Endothelial cell of umbilical vein (primary cell): Measurements from ENCODE around the gene SERBP1. TPM values are rescaled to one million over a fixed set of nuclear protein-coding genes. Genes with fewer than 3 reads are reported as not detected.

Experiments
- BruUV-seq: library from RNA; stranded (reverse); fragments of 400-500 nt; replicated peaks from 2 replicates; lab custom pipeline; 2021; lab: Mats Ljungman, UMichigan
- CTCF ChIA-PET: fragments of 300-600, 350-600 bp; sonication (Branson Sonifier 250); formaldehyde crosslinking; loops from one replicate; lab custom pipeline; 2021; ENCODE audit warnings: antibody characterized with exemption, inconsistent platforms; lab: Charles Lee
- POLR2A ChIA-PET: fragments of 300-600, 350-600 bp; sonication (Branson Sonifier 250); formaldehyde crosslinking; loops from one replicate; lab custom pipeline; 2021; ENCODE audit warnings: antibody characterized with exemption, inconsistent platforms; lab: Charles Lee
- DNase-seq: peaks from one replicate; pipeline ENCODE4 v3.0.0-alpha.2; 2011; ENCODE audit warnings: low read depth, low spot score
- FAIRE-seq: peaks from 2 replicates; lab custom pipeline; 2011; peaks lifted over from hg19 to GRCh38; lab: Jason Lieb, UNC
- H2AFZ ChIP-seq: 2 replicates; pipeline ENCODE4 v1.6.0; 2012; ENCODE audit warnings: low read depth, low read length, control low read depth, inconsistent platforms
- H3K27ac ChIP-seq: 2 replicates; pipeline ENCODE4 v1.5.1; 2011; ENCODE audit warnings: low read depth, mild to moderate bottlenecking, control low read depth, low read length, moderate library complexity; ENCODE audit not compliant: insufficient read depth
- H3K27me3 ChIP-seq, 2 experiments: 2 replicates each; pipeline versions ENCODE4 v1.6.0 to v1.6.1; 2011; ENCODE audit warnings: low read length in 2 of 2, mixed read lengths in 1 of 2; ENCODE audit not compliant: control insufficient read depth in 2 of 2, insufficient read depth in 2 of 2
- H3K36me3 ChIP-seq, 2 experiments: 2 replicates in 1 of 2; 3 replicates in 1 of 2; pipeline ENCODE4 v1.5.1; 2011; ENCODE audit warnings: low read length in 2 of 2, mild to moderate bottlenecking in 1 of 2, moderate library complexity in 1 of 2; ENCODE audit not compliant: control insufficient read depth in 2 of 2, insufficient read depth in 2 of 2; ENCODE audit errors: extremely low read depth in 1 of 2
- H3K4me1 ChIP-seq: 3 replicates; pipeline ENCODE4 v1.5.1; 2011; ENCODE audit warnings: mild to moderate bottlenecking, low read length; ENCODE audit not compliant: control insufficient read depth, insufficient read depth; ENCODE audit errors: extremely low read depth
- H3K4me2 ChIP-seq: 2 replicates; pipeline ENCODE4 v1.6.1; 2011; ENCODE audit warnings: low read length, control low read depth, mixed read lengths; ENCODE audit not compliant: insufficient read depth
- H3K4me3 ChIP-seq, 3 experiments: fragments of 200-600 bp in 1 of 3; sonication (generic), shearing (Covaris generic) in 1 of 3; replicated peaks in 1 of 3; 2 replicates each; pipeline ENCODE4 v1.5.1; 2011 to 2016; ENCODE audit warnings: control low read depth in 3 of 3, low read length in 3 of 3, mild to moderate bottlenecking in 2 of 3, inconsistent platforms in 1 of 3, low read depth in 1 of 3, moderate library complexity in 1 of 3; ENCODE audit not compliant: insufficient read depth in 1 of 3
- H3K79me2 ChIP-seq: 2 replicates; pipeline ENCODE4 v1.6.0; 2012; ENCODE audit warnings: low read length, inconsistent platforms; ENCODE audit not compliant: control insufficient read depth, insufficient read depth
- H3K9ac ChIP-seq: replicated peaks from 2 replicates; pipeline ENCODE3; 2011; ENCODE audit warnings: low read length, control low read depth; ENCODE audit not compliant: insufficient read depth; ENCODE audit errors: extremely low read depth
- H3K9me1 ChIP-seq: replicated peaks from 3 replicates; pipeline ENCODE4 v1.6.0; 2011; ENCODE audit warnings: mild to moderate bottlenecking, low read length; ENCODE audit not compliant: control insufficient read depth, insufficient read depth; ENCODE audit errors: extremely low read depth
- H3K9me3 ChIP-seq: replicated peaks from 2 replicates; pipeline ENCODE4 v1.5.1; 2012; ENCODE audit warnings: low read length, inconsistent platforms; ENCODE audit not compliant: control insufficient read depth, insufficient read depth
- H4K20me1 ChIP-seq: replicated peaks from 2 replicates; pipeline ENCODE3; 2011; ENCODE audit warnings: mild to moderate bottlenecking, low read length; ENCODE audit not compliant: control insufficient read depth, insufficient read depth; ENCODE audit errors: extremely low read depth
- CTCF ChIP-seq, 2 donors: IDR thresholded peaks; 1 replicate in 1 of 2; 2 replicates in 1 of 2; pipeline ENCODE4 v1.5.1; 2011; ENCODE audit warnings: low read length in 2 of 2, mild to moderate bottlenecking in 2 of 2, moderate library complexity in 2 of 2, control low read depth in 1 of 2, inconsistent platforms in 1 of 2, low read depth in 1 of 2; ENCODE audit not compliant: insufficient read depth in 1 of 2; ENCODE audit errors: extremely low read depth in 1 of 2
- EZH2 ChIP-seq: IDR thresholded peaks from 2 replicates; pipeline ENCODE4 v1.6.1; 2012; ENCODE audit warnings: borderline replicate concordance, low read depth, mild to moderate bottlenecking, moderate library complexity, low read length, inconsistent platforms; ENCODE audit not compliant: severe bottlenecking
- FOS ChIP-seq: IDR thresholded peaks from 2 replicates; pipeline ENCODE4 v1.6.1; 2011; ENCODE audit warnings: mild to moderate bottlenecking, low read length, moderate library complexity, borderline replicate concordance; ENCODE audit not compliant: insufficient read depth
- GATA2 ChIP-seq: IDR thresholded peaks from 2 replicates; pipeline ENCODE4 v1.7.0; 2011; ENCODE audit warnings: low read depth, mild to moderate bottlenecking, moderate library complexity, mixed read lengths, low read length; ENCODE audit not compliant: insufficient read length, insufficient read depth
- JUN ChIP-seq: IDR thresholded peaks from 2 replicates; pipeline ENCODE4 v1.6.1; 2011; ENCODE audit warnings: borderline replicate concordance, low read depth; ENCODE audit not compliant: insufficient read length, insufficient read depth
- MAX ChIP-seq: IDR thresholded peaks from 2 replicates; pipeline ENCODE4 v1.6.1; 2011; ENCODE audit not compliant: insufficient read depth, insufficient read length
- MYC ChIP-seq: IDR thresholded peaks from one replicate; pipeline ENCODE4 v1.6.1; 2011; ENCODE audit warnings: mild to moderate bottlenecking, low read depth, low read length
- POLR2A ChIP-seq: IDR thresholded peaks from 2 replicates; pipeline ENCODE4 v1.6.1; 2012; ENCODE audit warnings: low read depth, mild to moderate bottlenecking, control low read depth, low read length
- POLR2AphosphoS5 ChIP-seq: IDR thresholded peaks from 2 replicates; pipeline ENCODE4 v1.6.1; 2012; ENCODE audit warnings: low read depth, mild to moderate bottlenecking, control low read depth, low read length, moderate library complexity; ENCODE audit not compliant: insufficient read depth
- dilution Hi-C: fragments of 300-500 bp; cut with MboI; formaldehyde crosslinking; loops from one replicate; pipeline ENCODE4 v1.15.0; 2019; ENCODE audit warnings: low sequenced_read_pairs; ENCODE audit not compliant: extremely low pct_ligation_motif_present
- intact Hi-C: fragments of 100-400 bp; cut with micrococcal nuclease; formaldehyde crosslinking; loops from one replicate; pipeline ENCODE4 v1.10.0; 2022
- polyA plus RNA-seq, 4 experiments: library from polyadenylated mRNA; depleted of rRNA in 3 of 4; stranded (reverse) in 3 of 4; unstranded in 1 of 4; fragments of >200 nt; gene quantifications; 2 replicates each; pipeline versions ENCODE4 v1.2.1 to v1.2.3, GENCODE V29; 2011 to 2012; ENCODE audit warnings: missing spikeins in 1 of 4
- total RNA-seq: library from RNA; stranded (reverse); gene quantifications from 2 replicates; pipeline ENCODE4 v1.2.3, GENCODE V29; 2021

Gene SERBP1
- total and polyA plus RNA-seq, 2 donors (not counting 3 experiments of a cell fraction or from before 2014, with no cell fraction given): 145 to 293 TPM

- ChIA-PET CTCF (no interaction called here), POLR2A (no interaction called here)
- TF ChIP-seq EZH2 (no peak), JUN (peak; percentile 21), MYC (no peak), POLR2A (no peak)
- H3K4me2 ChIP-seq: peak overlapping the region; percentile 40
- peak; percentile 80 for DNase-seq
- FAIRE-seq: peak; percentile 49
- no peaks in the 10 kb centered on the region for H3K36me3 ChIP-seq
- no peaks in the 10 kb centered on the region for H3K9me1 ChIP-seq
- H4K20me1 ChIP-seq: no peaks in the 10 kb centered on the region
- no peaks in the 10 kb centered on the region for H3K79me2 ChIP-seq
- no peaks in the 10 kb centered on the region for H3K9me3 ChIP-seq
- dilution Hi-C loops: no loop called here
- no peak overlapping the region for H3K4me3 ChIP-seq
- no peaks in the 10 kb centered on the region for H3K27me3 ChIP-seq
- no peak overlapping the region for H3K9ac ChIP-seq
- intact Hi-C loops: loop anchor here (10.0 kb wide), 1 partner anchor 415 kb away; the partner anchor contains the start of gene SLC35D1
- H2AFZ ChIP-seq: no peak overlapping the region
- H3K27ac ChIP-seq: peak overlapping the region; percentile 66
- H3K4me1 ChIP-seq: peaks cover 41% of the 10 kb centered on the region
- no TSS peak for BruUV-seq
Observed at GRCh38 chr1:67469431-67469830, 39.2 kb upstream of the SERBP1 start.

- no peaks in the 10 kb centered on the region for H3K9me1 ChIP-seq
- H3K9ac ChIP-seq: peak overlapping the region; percentile 18
- no TSS peak for BruUV-seq
- no peaks in the 10 kb centered on the region for H3K79me2 ChIP-seq
- no peaks in the 10 kb centered on the region for H3K9me3 ChIP-seq
- H3K27ac ChIP-seq: peak overlapping the region; percentile 66
- TF ChIP-seq GATA2 (no peak), MAX (no peak), FOS (peak; percentile 75), MYC (no peak), EZH2 (no peak), CTCF (IDR thresholded peaks at IDR 0.05; ENCODE audit: extremely low read depth in 1 of 2, insufficient read depth in 1 of 2, low read depth in 1 of 2, low read length in 2 of 2) (no peak), POLR2AphosphoS5 (peak; percentile 46), POLR2A (no peak), JUN (peak; percentile 63)
- no peaks in the 10 kb centered on the region for H4K20me1 ChIP-seq
- peaks cover 41% of the 10 kb centered on the region for H3K4me1 ChIP-seq
- peak; percentile 84 for DNase-seq
- peak overlapping the region; percentile 39 for H3K4me2 ChIP-seq
- H2AFZ ChIP-seq: peak overlapping the region; percentile 81
- peak; percentile 89 for FAIRE-seq
- H3K4me3 ChIP-seq: no peak overlapping the region
- H3K36me3 ChIP-seq: no peaks in the 10 kb centered on the region
- POLR2A ChIA-PET: no interaction called here
- dilution Hi-C loops (no loop called here), intact Hi-C loops (loop anchor here (1.0 to 10.0 kb wide), 2 partner anchors 38 to 413 kb away; partner anchors contain the start of genes SERBP1 and SLC35D1)
- CTCF ChIA-PET: no interaction called here
- no peaks in the 10 kb centered on the region for H3K27me3 ChIP-seq
Observed at GRCh38 chr1:67468066-67468718, 38.0 kb upstream of the SERBP1 start.
